ENCODE measurements around the gene GATAD2A.

GRCh38 chr19:19526581-19527370 lies 121.3 kb downstream of the GATAD2A start:
- no peak for TF ChIP-seq CTCF (IDR thresholded peaks at IDR 0.05; ENCODE audit: low read depth, low read length)
- TF ChIP-seq EZH2phosphoT487 (IDR thresholded peaks at IDR 0.05; ENCODE audit: low read depth), result no peak
